Right lung (tissue), 5 donors: ENCODE results near the gene C3orf70. TPM values are rescaled to one million over a fixed set of nuclear protein-coding genes. Genes with fewer than 3 reads are reported as not detected.

Experiments used
- DNase-seq, 2 donors: peaks; one replicate each; pipeline ENCODE4 v3.0.0-alpha.2; 2013
- polyA plus RNA-seq, 5 donors: library from polyadenylated mRNA; unstranded; fragments of 120-200 nt; gene quantifications; one replicate each; pipeline versions ENCODE4 v1.2.1 to v1.2.3, GENCODE V29; 2013; ENCODE audit warnings: inconsistent platforms in 1 of 5, low replicate concordance in 1 of 5; ENCODE audit not compliant: insufficient read length in 5 of 5, insufficient read depth in 1 of 5

Gene C3orf70
- polyA plus RNA-seq, 5 donors = 4.0 to 6.3 (median 4.9) TPM

GRCh38 chr3:185056908-185057307 lies 96.0 kb downstream of the C3orf70 start:
- no peak for DNase-seq

DNA sequence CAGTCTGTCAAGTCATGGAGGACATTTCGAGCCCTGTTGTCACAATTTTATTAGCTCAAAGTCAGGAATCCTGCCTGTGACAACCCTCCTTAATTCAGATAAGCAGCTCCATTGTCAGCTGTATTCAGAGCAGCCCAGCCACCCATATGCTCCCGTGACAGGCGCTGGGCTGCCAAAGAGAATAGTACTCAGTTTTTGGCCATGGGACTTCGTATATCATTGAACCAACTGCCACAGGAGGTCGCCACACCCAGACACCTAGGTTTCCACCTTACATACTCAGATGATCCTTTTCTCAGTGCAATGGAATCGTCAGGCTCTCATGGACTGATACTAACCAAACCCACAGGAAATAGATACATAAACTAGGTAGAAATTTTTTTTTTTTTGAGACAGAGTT lies 100.2 kb downstream of the C3orf70 start:
- no peak for DNase-seq

GRCh38 chr3:185051801-185052200 lies 101.1 kb downstream of the C3orf70 start:
- DNase-seq = no peak

GRCh38 chr3:185049710-185050109 lies 103.2 kb downstream of the C3orf70 start:
- DNase-seq = no peak

DNA sequence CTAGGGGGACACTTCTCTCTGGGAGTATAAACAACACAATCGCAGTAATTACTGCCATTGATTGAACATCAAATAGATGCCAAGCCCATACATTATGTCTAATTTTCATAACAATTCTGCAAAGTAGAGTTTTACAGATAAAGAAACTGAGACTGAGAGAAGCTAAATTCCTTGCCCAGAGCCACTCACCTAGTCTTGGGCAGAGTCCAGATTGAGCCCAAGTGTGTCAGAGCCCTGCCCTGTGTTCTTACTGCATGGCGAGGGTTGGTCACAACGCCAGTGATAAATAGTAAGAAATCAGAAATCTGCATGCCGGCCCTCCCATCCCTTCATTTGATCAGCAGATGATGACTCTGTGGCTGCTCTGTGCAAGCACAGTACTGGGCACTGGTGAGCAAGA lies 106.3 kb downstream of the C3orf70 start:
- no peak for DNase-seq

GRCh38 chr3:185046164-185046515 lies 106.7 kb downstream of the C3orf70 start:
- DNase-seq = no peak

GRCh38 chr3:185042312-185043050 lies 110.4 kb downstream of the C3orf70 start:
- DNase-seq = no peak

GRCh38 chr3:185041540-185041939 lies 111.3 kb downstream of the C3orf70 start:
- DNase-seq = no peak

- no peak for DNase-seq
These were observed 112.4 kb downstream of the C3orf70 start for GRCh38 chr3:185040425-185040824.

- no peak for DNase-seq
These were observed 115.1 kb downstream of the C3orf70 start for GRCh38 chr3:185037801-185038200.

- no peak for DNase-seq
These were observed 121.9 kb downstream of the C3orf70 start for GRCh38 chr3:185030951-185031350.

DNA sequence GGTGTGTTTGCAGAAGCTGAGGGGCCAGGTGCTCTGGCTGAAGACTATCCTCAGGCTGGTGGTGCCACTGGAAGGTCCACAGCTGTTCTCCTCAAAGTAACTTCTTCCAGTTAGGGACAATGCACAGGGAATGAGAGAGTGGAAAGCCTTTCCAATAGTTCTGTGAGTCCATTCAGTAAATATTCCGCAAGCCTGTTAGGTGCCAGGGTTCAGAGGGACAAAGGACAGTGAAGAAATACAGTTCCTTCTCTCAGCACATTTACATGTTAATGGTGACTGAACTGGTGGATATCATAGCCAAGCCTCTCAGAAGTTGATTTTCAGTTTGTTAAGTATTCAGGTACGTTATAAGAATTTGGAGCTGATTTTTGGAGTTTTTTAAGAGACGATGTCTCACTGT lies 122.5 kb downstream of the C3orf70 start:
- no peak for DNase-seq

- no peak for DNase-seq
These were observed 123.8 kb downstream of the C3orf70 start for GRCh38 chr3:185029086-185029485.

DNA sequence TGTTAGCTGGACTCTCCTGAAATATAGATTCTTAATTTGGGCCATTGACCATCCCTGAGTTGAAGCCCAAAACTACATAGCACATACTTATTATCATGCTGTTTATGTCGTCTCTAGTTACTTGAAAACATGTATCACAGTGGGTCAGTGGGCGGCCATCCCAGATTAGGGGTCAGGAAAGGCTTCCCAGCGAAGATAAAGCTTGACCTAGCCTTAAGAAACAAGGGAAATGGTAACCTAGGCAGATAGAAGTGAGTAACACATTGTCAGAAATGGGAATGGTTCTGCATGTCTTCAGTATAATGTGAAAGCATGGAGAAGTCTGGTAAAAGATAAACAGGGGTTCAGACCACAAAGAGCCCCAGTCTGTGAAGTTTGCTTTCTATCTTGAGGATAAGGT lies 124.7 kb downstream of the C3orf70 start:
- DNase-seq = no peak

Other genes starting within 250 kb of the C3orf70 start
- 10 to 100 TPM in 4 of 5 donors, 1 to 10 TPM in 1; 7.9 to 13.9 (median 11.7) TPM for gene EHHADH, start 101.0 kb upstream of the C3orf70 start, polyA plus RNA-seq
- gene MAP3K13, start 210.1 kb upstream of the C3orf70 start, polyA plus RNA-seq = 10 to 100 TPM; 36.5 to 49.0 (median 44.1) TPM